Memory B cell (primary cell): ENCODE data around the gene PNPLA6.

Experiments
- ATAC-seq: fragments of 150-1000 bp; cut with Tn5 transposase; 2 replicates; pipeline ENCODE4 v1.10.0; 2021; ENCODE audit warnings: low read depth, mild to moderate bottlenecking, moderate library complexity
- DNase-seq, 2 donors: peaks; one replicate each; pipeline ENCODE4 v3.0.0; 2022; ENCODE audit warnings: low spot score in 2 of 2
- H3K27ac Mint-ChIP-seq: one replicate; pipeline ENCODE4 v1.8.0; 2022; ENCODE audit warnings: mild to moderate bottlenecking, moderate library complexity, mixed read lengths
- H3K27me3 Mint-ChIP-seq: one replicate; pipeline ENCODE4 v1.8.0; 2022; ENCODE audit warnings: mixed read lengths
- H3K36me3 Mint-ChIP-seq: one replicate; pipeline ENCODE4 v1.8.0; 2022; ENCODE audit warnings: mild to moderate bottlenecking, mixed read lengths
- H3K4me1 Mint-ChIP-seq: one replicate; pipeline ENCODE4 v1.8.0; 2022; ENCODE audit warnings: mixed read lengths
- H3K4me3 Mint-ChIP-seq: one replicate; pipeline ENCODE4 v1.8.0; 2022; ENCODE audit warnings: mild to moderate bottlenecking, moderate library complexity, mixed read lengths
- H3K9me3 Mint-ChIP-seq: one replicate; pipeline ENCODE4 v1.8.0; 2022; ENCODE audit warnings: mixed read lengths

Gene PNPLA6

DNA sequence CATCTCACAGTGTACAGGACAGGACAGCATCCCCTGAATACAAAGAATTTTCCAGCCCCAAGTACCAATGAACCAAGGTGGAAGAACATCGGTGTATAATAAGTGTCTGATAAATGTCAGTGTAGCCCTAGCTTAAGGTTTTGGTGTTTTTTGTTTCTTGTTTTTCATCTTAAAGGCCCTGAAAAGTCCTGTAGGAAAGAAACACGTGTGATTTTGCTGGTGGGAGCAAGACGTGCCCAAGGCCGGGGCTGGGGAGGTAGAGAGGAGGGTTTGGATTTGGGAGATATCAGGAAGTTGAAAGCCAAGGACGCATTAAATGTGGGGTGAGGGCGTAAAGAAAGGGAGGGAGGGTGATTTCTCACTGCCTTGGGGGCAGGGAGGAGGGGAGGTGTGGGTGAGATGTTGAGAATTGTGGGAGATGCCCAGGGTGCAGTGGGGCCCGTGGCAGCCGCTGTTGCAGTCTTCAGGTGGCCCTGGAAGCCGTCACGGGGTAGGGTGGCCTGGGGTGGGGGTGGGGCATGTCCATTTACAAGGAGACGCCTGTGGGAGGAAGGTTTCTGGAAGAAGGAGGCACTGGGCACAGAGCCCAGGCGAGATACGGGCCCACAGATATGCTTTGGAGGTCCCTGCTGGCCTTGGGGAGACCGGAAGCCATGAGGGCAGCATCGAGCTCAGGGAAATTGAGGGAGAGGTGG lies 66.9 kb downstream of the PNPLA6 start:
- peaks cover 39% of the 10 kb centered on the region for H3K27me3 Mint-ChIP-seq
- H3K4me3 Mint-ChIP-seq: no peak overlapping the region
- no peak overlapping the region for H3K27ac Mint-ChIP-seq
- H3K9me3 Mint-ChIP-seq: peaks cover 7% of the 10 kb centered on the region
- peaks cover 5% of the 10 kb centered on the region for H3K36me3 Mint-ChIP-seq
- peaks cover 7% of the 10 kb centered on the region for H3K4me1 Mint-ChIP-seq
- ATAC-seq (no peak), DNase-seq (no peak)

DNA sequence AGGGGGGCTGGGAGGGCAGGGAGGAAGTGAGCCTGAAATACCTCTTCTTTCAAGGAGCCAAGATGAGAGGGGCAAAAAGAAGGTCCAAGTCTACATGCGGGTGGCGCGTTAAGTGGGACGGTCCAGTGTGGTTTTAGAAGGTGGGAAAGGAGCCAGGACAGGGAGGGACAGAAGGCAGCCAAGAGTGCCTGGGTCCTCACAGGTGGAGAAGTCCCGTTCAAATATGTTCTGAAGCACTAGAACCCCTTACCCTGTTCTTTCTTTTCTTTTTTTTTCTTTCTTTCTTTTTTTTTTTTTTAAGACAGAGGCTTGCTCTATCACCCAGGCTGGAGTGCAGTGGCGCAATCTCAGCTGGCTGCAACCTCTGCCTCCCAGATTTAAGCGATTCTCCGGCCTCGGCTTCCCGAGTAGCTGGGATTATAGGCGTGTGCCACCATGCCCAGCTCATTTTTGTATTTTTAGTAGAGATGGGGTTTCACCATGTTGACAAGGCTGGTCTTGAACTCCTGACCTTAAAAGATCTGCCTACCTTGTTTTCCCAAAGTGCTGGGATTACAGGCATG lies 67.5 kb downstream of the PNPLA6 start:
- peaks cover 34% of the 10 kb centered on the region for H3K27me3 Mint-ChIP-seq
- no peak for DNase-seq
- peaks cover 5% of the 10 kb centered on the region for H3K36me3 Mint-ChIP-seq
- H3K27ac Mint-ChIP-seq: no peak overlapping the region
- H3K4me3 Mint-ChIP-seq: no peak overlapping the region
- ATAC-seq: no peak
- peaks cover 7% of the 10 kb centered on the region for H3K4me1 Mint-ChIP-seq
- H3K9me3 Mint-ChIP-seq: peaks cover 7% of the 10 kb centered on the region

DNA sequence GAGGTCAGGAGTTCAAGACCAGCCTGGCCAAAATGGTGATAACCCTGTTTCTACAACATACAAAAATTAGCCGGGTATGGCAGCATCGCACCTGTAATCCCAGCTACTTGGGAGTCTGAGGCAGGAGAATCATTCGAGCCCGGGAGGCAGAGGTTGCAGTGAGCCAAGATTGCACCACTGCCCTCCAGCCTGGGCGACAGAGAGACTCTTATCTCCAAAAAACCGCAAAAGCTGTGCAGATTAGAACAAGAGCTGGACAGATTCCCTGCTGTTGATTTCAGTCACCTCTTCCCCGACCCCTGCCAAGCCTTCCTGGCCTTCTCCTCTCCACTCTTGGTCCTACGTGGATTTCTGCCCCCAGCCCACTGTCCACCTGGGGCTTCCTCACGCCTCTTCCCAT lies 68.4 kb downstream of the PNPLA6 start:
- Mint-ChIP-seq H3K9me3 (peaks cover 7% of the 10 kb centered on the region), H3K27me3 (peaks cover 30% of the 10 kb centered on the region), H3K27ac (no peak overlapping the region), H3K36me3 (peaks cover 5% of the 10 kb centered on the region), H3K4me1 (peaks cover 7% of the 10 kb centered on the region), H3K4me3 (no peak overlapping the region)
- DNase-seq (no peak), ATAC-seq (no peak)

DNA sequence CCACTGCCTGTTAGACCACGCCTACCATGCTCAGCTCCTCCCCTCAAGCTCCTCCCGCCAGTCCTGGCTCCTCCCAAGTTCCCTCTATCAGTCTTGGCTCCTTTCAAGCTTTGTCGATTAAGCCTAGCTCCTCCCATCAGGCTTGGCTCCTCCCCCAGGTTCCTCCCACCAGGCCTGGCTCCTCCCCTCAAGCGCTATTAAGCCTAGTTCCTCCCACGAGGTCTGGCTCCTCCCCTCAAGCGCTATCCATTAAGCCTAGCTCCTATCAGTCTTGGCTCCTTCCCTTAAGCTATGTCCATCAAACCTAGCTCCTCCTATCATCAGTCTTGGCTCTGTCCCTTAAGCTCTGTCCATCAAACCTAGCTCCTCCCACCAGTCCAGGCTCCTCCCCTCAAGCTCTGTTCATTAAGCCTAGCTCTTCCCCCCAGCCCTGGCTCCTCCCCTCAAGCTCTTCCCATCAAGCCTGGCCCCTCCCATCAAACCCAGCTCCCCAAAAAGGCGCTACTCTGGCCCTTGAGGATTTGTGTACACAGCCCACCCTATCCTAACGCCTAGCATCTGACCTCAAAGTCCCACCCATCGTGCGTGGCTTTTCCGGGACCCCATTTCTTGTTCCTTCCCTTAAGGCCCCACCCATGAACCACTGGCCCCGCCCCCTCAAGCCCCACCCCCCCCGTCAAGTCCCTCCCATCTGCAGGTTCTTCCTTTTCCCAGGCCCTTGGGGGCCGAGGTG lies 70.1 kb downstream of the PNPLA6 start:
- H3K4me3 Mint-ChIP-seq: no peak overlapping the region
- H3K36me3 Mint-ChIP-seq: peaks cover 5% of the 10 kb centered on the region
- H3K4me1 Mint-ChIP-seq: peaks cover 7% of the 10 kb centered on the region
- no peak overlapping the region for H3K27ac Mint-ChIP-seq
- ATAC-seq (peak; percentile 76), DNase-seq (peak in 1 of 2 donors; percentile 37)
- H3K27me3 Mint-ChIP-seq: peaks cover 27% of the 10 kb centered on the region
- peaks cover 7% of the 10 kb centered on the region for H3K9me3 Mint-ChIP-seq

DNA sequence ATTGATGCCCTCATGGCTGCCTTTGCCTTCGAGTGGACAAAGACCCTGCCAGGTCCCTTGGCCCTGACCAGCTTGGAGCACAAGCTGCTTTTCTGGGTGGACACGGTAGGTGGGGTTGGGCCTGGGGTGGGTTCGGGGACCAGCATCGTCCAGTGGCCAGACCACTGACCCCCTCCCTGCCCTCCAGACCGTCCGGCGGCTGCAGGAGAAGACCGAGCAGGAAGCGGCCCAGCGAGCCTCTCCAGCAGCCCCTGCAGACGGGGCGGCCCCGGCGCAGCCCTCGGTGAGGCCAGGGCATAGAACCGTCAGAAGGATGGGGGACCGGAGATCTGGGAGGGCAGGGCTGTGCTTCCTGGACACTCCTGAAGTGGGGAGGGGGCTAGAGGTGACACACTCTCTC lies 70.8 kb downstream of the PNPLA6 start:
- peak in 1 of 2 donors; percentile 12 for DNase-seq
- Mint-ChIP-seq H3K36me3 (peaks cover 5% of the 10 kb centered on the region), H3K4me3 (no peak overlapping the region), H3K27ac (no peak overlapping the region), H3K4me1 (peaks cover 5% of the 10 kb centered on the region), H3K9me3 (peaks cover 5% of the 10 kb centered on the region), H3K27me3 (peaks cover 25% of the 10 kb centered on the region)
- ATAC-seq: no peak

DNA sequence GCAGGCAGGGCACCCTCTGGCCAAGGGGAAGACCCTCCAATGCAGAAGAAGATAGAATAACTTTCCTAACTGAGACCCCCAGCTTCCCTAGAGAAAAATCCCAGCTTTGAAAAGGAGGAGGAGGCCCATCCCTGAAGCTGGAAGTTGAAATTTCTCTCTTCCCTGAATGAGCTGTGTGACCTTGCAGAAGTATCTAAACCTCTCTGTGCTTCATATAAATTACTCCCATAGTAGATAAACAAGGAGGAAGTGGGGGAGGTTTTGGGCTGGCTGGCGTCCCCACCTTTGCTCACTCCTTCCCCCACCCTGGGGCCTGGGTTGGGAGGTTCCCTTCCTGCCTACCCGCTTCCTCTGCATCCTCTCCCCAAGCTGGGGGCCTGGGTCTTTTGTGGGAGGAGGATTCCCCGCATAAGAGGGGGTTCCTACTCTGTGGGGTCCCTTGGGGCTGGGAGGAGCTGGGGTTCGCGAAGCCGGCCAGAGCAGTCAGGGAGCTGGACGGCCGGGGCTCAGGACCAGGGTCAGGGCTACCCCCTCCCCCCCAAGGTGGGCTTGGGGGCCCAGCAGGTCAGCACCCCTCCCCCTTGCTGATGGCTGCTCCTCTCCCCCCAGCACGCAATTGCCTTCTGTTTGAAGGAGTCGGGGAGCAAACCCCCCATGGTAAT lies 71.8 kb downstream of the PNPLA6 start:
- Mint-ChIP-seq H3K27ac (no peak overlapping the region), H3K36me3 (peaks cover 5% of the 10 kb centered on the region), H3K4me1 (peaks cover 5% of the 10 kb centered on the region), H3K4me3 (no peak overlapping the region), H3K9me3 (peaks cover 5% of the 10 kb centered on the region), H3K27me3 (peaks cover 21% of the 10 kb centered on the region)
- ATAC-seq: no peak
- DNase-seq: no peak

DNA sequence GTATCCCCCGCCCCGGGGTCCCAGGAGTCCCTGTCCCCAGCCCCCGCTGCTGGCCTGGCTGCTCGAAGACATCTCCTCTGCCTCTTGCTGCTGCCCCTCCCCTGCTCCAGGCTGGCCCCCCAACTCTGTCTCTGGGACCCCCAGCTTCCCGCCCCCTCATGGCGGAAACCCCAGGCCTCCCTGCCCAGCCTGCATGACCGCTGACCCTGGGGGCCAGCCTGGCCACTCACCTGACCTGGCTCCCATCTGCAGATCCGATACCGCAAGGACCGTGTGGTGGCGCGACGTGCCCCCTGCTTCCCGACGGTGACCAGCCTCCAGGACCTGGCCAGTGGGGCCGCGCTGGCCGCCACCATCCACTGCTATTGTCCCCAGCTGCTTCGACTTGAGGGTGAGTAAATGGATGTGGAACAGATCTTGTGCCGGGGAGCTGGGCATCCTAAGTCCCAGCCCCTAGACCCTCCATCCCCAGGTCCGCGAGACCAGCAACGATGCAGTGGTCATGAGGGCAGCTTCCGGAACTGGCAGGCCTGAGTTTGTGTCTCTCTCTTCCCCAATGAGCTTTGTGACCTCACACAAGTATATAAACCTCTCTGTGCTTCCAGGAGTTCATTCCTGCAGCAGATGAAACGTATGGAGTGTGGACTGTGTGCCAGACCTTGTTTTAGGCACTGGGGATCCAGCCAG lies 72.5 kb downstream of the PNPLA6 start:
- H3K4me1 Mint-ChIP-seq: peaks cover 5% of the 10 kb centered on the region
- no peak for ATAC-seq
- peaks cover 5% of the 10 kb centered on the region for H3K9me3 Mint-ChIP-seq
- peaks cover 18% of the 10 kb centered on the region for H3K27me3 Mint-ChIP-seq
- DNase-seq: peak in 1 of 2 donors; percentile 11
- no peak overlapping the region for H3K27ac Mint-ChIP-seq
- H3K36me3 Mint-ChIP-seq: peaks cover 5% of the 10 kb centered on the region
- H3K4me3 Mint-ChIP-seq: no peak overlapping the region

DNA sequence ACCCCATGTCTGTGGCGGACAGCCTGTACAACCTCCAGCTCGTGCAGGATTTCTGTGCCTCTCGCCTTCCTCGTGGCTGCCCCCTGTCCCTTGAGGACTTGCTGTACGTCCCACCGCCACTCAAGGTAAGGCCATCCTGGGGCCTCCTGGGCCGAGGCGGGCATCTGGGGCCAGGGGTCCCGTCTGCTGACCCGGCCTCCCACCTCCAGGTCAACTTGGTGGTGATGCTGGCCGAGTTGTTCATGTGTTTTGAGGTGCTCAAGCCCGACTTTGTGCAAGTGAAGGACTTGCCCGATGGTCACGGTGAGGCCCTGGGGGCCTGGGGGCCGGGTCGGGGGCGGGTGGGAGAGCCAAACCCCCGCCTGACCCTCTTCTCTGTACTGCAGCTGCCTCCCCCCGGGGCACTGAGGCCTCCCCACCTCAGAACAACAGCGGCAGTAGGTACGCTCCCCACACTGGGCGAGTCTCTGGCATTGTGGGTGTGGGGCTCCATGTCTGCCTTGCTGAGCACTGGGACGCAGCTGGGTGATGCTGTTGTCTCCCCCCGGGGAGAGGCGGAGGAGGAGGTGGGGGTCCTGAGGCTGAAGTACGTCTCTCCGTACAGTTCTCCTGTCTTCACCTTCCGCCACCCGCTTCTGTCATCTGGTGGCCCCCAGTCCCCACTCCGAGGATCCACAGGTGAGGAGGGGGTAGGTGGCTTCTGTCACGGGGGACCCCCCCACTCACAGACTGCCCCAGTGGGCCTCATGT lies 75.1 kb downstream of the PNPLA6 start:
- H3K4me3 Mint-ChIP-seq: no peak overlapping the region
- H3K36me3 Mint-ChIP-seq: no peaks in the 10 kb centered on the region
- ATAC-seq (no peak), DNase-seq (no peak)
- peaks cover 1% of the 10 kb centered on the region for H3K4me1 Mint-ChIP-seq
- H3K27me3 Mint-ChIP-seq: peaks cover 6% of the 10 kb centered on the region
- peaks cover 2% of the 10 kb centered on the region for H3K9me3 Mint-ChIP-seq
- no peak overlapping the region for H3K27ac Mint-ChIP-seq
